Neural crest cell (in vitro differentiated cells): ENCODE results near the gene TWNK. TPM values are rescaled to one million over a fixed set of nuclear protein-coding genes. Genes with fewer than 3 reads are reported as not detected.
A peak's percentile ranks its signal among the peaks of the same experiment; 100 is the strongest.

Experiments used
- DNase-seq: peaks from one replicate; pipeline ENCODE4 v3.0.0; 2021; ENCODE audit warnings: low read depth, mixed read lengths, low spot score
- H3K27ac Mint-ChIP-seq: one replicate; pipeline ENCODE4 v1.8.0; 2021; ENCODE audit warnings: mild to moderate bottlenecking, mixed read lengths; ENCODE audit not compliant: unreplicated experiment
- H3K27me3 Mint-ChIP-seq: 2 replicates; pipeline ENCODE4 v1.8.0; 2021; ENCODE audit warnings: low read depth, mild to moderate bottlenecking, mixed read lengths
- H3K36me3 Mint-ChIP-seq: 2 replicates; pipeline ENCODE4 v1.8.0; 2021; ENCODE audit warnings: low read depth, mild to moderate bottlenecking, mixed read lengths
- H3K4me1 Mint-ChIP-seq: 2 replicates; pipeline ENCODE4 v1.8.0; 2021; ENCODE audit warnings: mixed read lengths
- H3K4me3 Mint-ChIP-seq: one replicate; pipeline ENCODE4 v1.8.0; 2021; ENCODE audit warnings: mild to moderate bottlenecking, mixed read lengths
- H3K9me3 Mint-ChIP-seq: 2 replicates; pipeline ENCODE4 v1.8.0; 2021; ENCODE audit warnings: mixed read lengths
- total RNA-seq: library from RNA; stranded (reverse); gene quantifications from 2 replicates; pipeline ENCODE4 v1.2.1, GENCODE V29; 2021
- TF ChIP-seq, protein P1 (sequence below): fragments of 200-600 bp; sonication (generic); conservative IDR thresholded peaks from 2 replicates; pipeline ENCODE4 v1.5.0; 2021; ENCODE audit warnings: antibody characterized with exemption, mild to moderate bottlenecking

TWNK gene
- total RNA-seq, 1 donor from 2014 or later, result 14.6 TPM

DNA sequence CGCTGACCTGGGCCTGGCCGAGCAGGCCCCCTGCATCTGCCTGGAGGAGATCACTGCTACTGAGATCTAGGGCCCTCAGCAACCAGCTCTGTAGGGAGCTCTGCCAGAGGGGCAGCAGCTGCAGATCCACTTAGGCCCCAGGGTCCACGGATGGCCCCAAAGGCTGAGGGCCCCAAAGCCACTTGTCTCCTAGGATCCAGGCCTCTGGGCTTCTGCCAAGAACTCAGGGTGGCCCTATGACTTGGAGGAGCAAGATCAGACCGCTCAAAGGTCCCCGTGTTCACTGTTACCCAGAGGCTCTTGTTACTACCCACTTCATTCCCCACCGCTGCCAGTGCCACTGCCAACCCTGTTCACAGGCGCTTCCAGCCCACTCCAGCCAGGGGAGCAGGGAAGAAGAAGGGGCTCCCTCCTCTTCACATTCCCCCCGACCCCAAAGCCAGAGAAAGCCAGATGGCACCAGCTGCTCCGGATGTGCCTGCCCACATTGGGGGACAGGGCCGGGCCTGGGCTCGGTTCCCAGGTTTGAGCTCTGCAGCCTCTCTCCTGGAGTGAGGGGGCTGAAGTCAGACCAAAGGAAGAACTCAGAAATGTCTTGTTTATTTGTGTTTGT is 19.9 kb downstream of the TWNK start:
- Mint-ChIP-seq H3K4me1 (peaks cover 14% of the 10 kb centered on the region), H3K27ac (no peak overlapping the region), H3K27me3 (no peaks in the 10 kb centered on the region), H3K4me3 (no peak overlapping the region), H3K36me3 (no peaks in the 10 kb centered on the region), H3K9me3 (no peaks in the 10 kb centered on the region)
- no peak for DNase-seq
- TF ChIP-seq, protein P1, sequence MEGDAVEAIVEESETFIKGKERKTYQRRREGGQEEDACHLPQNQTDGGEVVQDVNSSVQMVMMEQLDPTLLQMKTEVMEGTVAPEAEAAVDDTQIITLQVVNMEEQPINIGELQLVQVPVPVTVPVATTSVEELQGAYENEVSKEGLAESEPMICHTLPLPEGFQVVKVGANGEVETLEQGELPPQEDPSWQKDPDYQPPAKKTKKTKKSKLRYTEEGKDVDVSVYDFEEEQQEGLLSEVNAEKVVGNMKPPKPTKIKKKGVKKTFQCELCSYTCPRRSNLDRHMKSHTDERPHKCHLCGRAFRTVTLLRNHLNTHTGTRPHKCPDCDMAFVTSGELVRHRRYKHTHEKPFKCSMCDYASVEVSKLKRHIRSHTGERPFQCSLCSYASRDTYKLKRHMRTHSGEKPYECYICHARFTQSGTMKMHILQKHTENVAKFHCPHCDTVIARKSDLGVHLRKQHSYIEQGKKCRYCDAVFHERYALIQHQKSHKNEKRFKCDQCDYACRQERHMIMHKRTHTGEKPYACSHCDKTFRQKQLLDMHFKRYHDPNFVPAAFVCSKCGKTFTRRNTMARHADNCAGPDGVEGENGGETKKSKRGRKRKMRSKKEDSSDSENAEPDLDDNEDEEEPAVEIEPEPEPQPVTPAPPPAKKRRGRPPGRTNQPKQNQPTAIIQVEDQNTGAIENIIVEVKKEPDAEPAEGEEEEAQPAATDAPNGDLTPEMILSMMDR, result no peak

DNA sequence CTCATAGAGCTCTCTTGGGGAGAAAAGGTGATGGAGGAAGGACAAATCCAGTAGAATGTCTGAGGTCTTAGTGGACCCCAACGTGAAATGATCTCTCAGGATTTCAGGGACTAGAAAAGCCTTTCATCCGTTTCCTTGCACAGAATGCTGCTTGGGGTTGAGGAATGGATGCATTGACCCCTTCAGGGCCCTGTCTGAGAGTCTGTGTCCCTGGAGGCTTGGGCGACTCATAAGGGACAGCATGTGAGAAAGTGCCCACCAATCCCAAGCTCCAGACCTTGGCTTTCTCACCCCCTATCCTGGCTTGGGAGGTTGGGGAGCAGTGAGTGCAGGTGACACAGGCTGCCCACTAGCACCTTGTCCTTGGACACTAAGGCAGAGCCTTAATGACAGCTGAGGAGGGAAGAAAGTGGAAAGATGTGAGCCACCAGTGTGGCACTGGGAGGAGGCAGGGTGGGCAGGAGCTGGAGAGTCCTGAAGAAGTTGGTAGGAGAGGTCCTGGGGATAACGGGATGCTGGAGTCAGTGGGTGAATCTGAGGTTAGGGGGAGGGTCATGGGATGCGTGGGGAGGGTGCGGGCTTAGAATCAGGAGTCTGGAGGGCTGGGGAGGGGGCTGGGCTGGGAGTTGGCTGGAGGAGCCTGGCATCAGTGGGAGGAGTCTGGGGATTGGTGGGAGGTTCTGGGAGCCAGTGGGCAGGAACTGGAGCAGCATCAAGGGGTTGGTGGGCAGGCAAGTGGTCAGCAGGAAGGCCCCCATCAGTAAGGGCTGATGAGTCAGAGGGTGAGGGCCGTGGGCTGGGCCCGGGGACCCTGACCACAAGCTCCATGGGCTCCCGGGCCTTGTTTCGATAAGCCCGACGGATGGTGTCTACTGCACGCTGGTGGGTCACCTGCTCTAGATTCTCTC is 20.8 kb downstream of the TWNK start:
- DNase-seq, result no peak
- TF ChIP-seq, protein P1, result no peak
- no peaks in the 10 kb centered on the region for H3K9me3 Mint-ChIP-seq
- H3K4me1 Mint-ChIP-seq, result peaks cover 21% of the 10 kb centered on the region
- H3K4me3 Mint-ChIP-seq, result peak overlapping the region; percentile 68
- H3K27me3 Mint-ChIP-seq, result peaks cover 5% of the 10 kb centered on the region
- H3K36me3 Mint-ChIP-seq, result no peaks in the 10 kb centered on the region
- peak overlapping the region; percentile 88 for H3K27ac Mint-ChIP-seq

DNA sequence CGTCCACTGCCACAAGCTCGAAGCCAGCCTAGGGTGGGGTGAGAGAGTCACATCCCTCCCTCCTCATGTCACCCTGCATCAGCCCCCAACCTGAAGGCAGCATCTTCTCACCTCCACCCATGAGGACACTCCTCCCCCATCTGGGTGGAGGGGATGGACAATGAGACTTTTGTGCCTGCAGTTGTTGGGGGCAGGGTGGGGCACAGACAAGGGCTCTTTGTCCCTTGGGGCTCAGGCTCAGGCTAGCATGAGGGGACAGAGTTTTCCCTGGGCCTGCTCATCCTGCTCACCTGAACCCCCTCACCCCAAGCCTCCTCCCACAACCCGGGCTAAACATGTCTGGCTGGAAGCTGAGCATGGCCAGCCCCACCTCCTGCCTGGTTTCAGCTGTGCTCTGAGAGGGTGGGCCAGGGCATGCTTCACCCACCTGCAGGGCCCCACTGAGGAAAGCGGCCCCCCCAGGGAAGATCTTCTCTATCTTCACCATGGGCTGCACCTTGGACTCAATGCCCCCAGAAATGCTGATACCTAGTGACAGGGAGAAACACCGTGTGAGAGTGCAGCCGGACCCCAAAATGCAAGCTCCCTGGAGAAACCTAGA is 21.6 kb downstream of the TWNK start:
- no peak for DNase-seq
- Mint-ChIP-seq H3K9me3 (no peaks in the 10 kb centered on the region), H3K36me3 (no peaks in the 10 kb centered on the region), H3K27me3 (peaks cover 7% of the 10 kb centered on the region), H3K4me1 (peaks cover 24% of the 10 kb centered on the region), H3K27ac (peak overlapping the region; percentile 88), H3K4me3 (peak overlapping the region; percentile 34)
- TF ChIP-seq, protein P1, result no peak

DNA sequence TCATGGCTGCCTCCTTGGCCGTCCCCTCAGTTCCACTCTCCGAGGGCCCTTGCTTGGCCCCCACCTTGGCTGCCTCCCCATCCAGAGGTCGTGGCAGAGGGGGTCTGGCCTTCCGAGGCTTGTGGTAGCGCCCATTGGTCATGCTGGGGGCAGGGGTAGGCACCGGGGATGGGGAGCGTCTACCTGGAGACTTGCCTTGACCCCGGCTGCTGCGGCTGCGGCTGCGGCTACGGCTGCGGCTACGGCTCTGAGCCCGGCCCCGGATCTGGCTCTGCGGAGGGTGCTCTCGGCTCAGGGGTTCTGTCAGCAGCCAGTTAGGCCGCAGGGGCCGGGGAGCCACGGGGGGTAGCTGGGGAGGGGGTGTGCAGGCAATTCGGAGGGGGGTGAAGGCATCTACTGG is 23.0 kb downstream of the TWNK start:
- peak overlapping the region; percentile 31 for H3K4me3 Mint-ChIP-seq
- no peaks in the 10 kb centered on the region for H3K36me3 Mint-ChIP-seq
- no peak for DNase-seq
- no peak overlapping the region for H3K27ac Mint-ChIP-seq
- H3K9me3 Mint-ChIP-seq, result no peaks in the 10 kb centered on the region
- H3K27me3 Mint-ChIP-seq, result peaks cover 20% of the 10 kb centered on the region
- H3K4me1 Mint-ChIP-seq, result peaks cover 31% of the 10 kb centered on the region
- TF ChIP-seq, protein P1, result no peak

DNA sequence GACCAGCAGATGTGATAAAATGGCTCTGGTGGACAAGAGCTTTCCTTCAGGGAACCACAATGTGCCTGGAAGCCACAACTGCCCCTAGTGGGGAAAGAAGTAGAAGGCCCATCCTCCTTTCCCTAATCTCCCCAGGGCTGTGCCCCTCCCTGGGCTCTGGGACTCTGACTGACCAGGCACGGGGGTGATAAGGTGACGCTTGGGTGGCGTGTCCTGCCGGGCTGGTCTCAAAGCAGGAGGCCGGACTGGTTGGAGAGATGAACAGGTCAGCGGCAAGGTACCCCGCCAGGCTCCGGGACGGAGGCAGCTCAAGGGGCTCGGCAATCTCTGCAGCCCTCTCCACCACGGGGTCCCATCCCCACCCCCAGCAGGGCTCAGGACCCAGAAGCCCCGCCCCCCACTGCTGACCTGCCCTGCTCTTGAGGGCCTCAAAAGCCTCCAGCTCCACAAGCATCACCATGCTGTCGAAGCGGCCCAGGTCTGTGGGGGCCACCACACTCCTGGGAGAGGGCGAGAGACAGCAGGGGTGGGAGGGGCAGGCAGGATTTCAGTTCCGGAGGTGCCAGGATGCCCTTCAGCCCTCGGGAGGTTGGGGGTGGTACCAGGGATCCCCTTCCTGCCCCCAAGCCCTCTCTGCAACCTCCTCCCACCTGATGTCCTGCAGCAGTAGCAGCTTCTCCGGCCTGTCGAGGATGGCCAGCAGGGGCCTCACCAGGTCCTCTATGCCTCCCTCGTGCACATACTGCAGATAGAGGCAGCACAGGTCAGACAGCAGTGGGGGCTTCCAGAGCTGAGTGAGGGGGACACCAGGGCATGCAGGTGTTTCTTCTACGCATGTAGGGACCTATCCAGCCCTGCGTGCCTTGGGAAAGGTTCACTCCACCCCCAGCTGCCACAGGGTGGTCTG is 24.4 kb downstream of the TWNK start:
- no peak for DNase-seq
- no peak overlapping the region for H3K27ac Mint-ChIP-seq
- no peaks in the 10 kb centered on the region for H3K36me3 Mint-ChIP-seq
- TF ChIP-seq, protein P1, result peak; percentile 44
- H3K27me3 Mint-ChIP-seq, result peaks cover 31% of the 10 kb centered on the region
- no peak overlapping the region for H3K4me3 Mint-ChIP-seq
- no peaks in the 10 kb centered on the region for H3K9me3 Mint-ChIP-seq
- H3K4me1 Mint-ChIP-seq, result peaks cover 31% of the 10 kb centered on the region
